T-helper 1 cell treated with Interleukin-12 subunit alpha and Interleukin-12 subunit beta and Interleukin-4 antibody, amounts not matched to agents 30 μg/mL and 1 μg/mL, for 36 hours (primary cell): ENCODE measurements around the gene RBM8A.

Experiments
- H3K27ac Mint-ChIP-seq: one replicate; pipeline ENCODE4 v1.8.0; 2021; ENCODE audit warnings: mild to moderate bottlenecking, mixed read lengths
- H3K27me3 Mint-ChIP-seq: one replicate; pipeline ENCODE4 v1.8.0; 2021; ENCODE audit warnings: low read depth, mixed read lengths
- H3K36me3 Mint-ChIP-seq: one replicate; pipeline ENCODE4 v1.8.0; 2021; ENCODE audit warnings: low read depth, mixed read lengths
- H3K4me1 Mint-ChIP-seq: one replicate; pipeline ENCODE4 v1.8.0; 2021; ENCODE audit warnings: low read depth, mixed read lengths
- H3K4me3 Mint-ChIP-seq: one replicate; pipeline ENCODE4 v1.8.0; 2021; ENCODE audit warnings: mild to moderate bottlenecking, moderate library complexity, mixed read lengths
- H3K9me3 Mint-ChIP-seq: one replicate; pipeline ENCODE4 v1.8.0; 2021; ENCODE audit warnings: mixed read lengths

The RBM8A gene

DNA sequence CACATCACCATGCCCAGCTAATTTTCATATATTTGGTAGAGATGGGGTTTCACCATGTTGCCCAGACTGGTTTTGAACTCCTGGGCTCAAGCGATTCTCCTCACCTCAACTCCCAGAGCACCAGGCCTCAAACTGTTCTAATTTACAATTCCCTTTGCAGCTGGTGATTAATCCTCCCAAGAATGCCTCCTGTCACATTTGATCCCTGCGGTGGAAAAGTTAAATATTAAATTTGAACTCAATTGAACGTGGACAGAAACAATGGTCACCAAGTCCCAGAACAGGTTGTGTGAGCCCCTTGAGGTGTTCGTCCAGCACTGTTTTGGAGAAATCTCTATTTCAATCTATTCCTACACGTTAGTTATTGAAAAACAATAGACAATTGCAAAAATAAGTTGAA, 39.7 kb downstream of the RBM8A start:
- peaks cover 13% of the 10 kb centered on the region for H3K4me1 Mint-ChIP-seq
- H3K4me3 Mint-ChIP-seq, result no peak overlapping the region
- no peak overlapping the region for H3K27ac Mint-ChIP-seq
- H3K9me3 Mint-ChIP-seq, result no peaks in the 10 kb centered on the region
- peaks cover 26% of the 10 kb centered on the region for H3K27me3 Mint-ChIP-seq
- H3K36me3 Mint-ChIP-seq, result no peaks in the 10 kb centered on the region

DNA sequence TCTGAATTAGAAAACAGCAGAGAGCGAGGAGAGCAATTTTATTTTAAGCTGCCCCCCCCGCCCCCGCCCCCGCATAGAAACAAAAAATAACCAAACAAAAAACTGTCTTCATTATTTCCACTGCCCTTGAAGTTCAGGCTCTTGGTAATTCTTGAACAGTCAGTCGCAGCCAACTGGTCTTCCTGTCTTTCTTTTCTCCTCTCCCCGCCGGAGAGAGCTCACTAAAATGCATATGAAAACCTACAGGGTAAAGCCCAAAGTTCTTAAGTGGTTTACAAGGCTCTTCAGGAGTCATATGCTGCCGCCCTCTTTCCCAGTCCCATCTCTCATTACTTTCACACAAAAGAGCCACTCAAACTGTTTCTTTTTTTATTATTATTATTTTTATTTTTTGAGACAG, 40.5 kb downstream of the RBM8A start:
- peaks cover 28% of the 10 kb centered on the region for H3K27me3 Mint-ChIP-seq
- H3K4me3 Mint-ChIP-seq, result peak overlapping the region; percentile 76
- H3K4me1 Mint-ChIP-seq, result peaks cover 12% of the 10 kb centered on the region
- H3K27ac Mint-ChIP-seq, result no peak overlapping the region
- H3K36me3 Mint-ChIP-seq, result no peaks in the 10 kb centered on the region
- H3K9me3 Mint-ChIP-seq, result no peaks in the 10 kb centered on the region

DNA sequence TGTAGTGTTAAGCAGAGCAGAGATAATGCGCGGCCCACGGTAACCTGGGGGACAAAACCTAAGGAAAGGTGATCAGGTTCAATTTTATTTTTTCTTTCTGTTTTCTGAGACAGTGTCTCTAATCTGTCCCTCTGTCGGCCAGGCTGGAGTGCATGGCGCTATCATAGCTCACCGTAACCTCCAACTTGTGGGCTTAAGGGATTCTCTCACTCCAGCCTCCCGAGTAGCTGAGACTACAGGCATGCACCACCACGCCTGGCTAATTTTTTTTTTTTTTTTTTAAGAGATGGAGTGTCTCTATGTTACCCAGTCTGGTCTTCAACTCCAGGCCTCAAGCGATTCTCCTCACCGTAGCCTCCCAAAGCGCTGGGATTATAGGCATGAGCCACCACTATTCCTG, 40.9 kb downstream of the RBM8A start:
- Mint-ChIP-seq H3K27ac (no peak overlapping the region), H3K27me3 (peaks cover 30% of the 10 kb centered on the region), H3K4me3 (peak overlapping the region; percentile 76), H3K36me3 (no peaks in the 10 kb centered on the region), H3K4me1 (peaks cover 12% of the 10 kb centered on the region), H3K9me3 (no peaks in the 10 kb centered on the region)

DNA sequence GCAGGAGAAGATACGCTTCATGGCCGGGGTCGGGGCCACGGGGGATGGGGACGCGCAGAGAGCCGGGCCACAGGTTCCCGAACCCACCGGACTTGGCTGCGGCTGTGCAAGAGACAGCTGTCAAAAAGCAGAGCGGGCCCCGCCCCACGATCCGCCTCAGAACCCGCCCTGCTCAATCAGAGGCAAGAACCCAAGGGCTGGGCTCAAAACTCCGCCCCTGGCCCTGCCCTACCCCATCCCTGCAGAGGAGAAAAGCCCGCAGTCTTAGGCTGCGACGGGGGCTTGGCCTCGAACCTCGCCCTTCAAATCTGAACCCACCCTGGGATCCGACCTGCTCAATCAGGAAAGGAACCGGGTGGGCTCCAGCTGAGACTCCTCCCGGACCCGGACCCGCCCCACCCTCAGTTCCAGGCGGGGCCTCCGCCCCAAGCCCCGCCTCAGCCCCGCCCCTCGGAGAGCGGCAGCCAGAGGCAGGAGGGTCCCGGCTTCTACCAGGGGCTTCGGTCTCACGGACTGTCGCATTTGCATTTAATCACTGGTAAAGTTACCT, 41.5 kb downstream of the RBM8A start, which contains the start of gene ANKRD35:
ANKRD35 (minus strand) TSS at position 129 of the 550 bp plus-strand sequence; CDS start at position 21, 108 bp downstream.
- H3K36me3 Mint-ChIP-seq, result no peaks in the 10 kb centered on the region
- H3K27ac Mint-ChIP-seq, result peak within 1 kb of the TSS; percentile 7
- no peaks in the 10 kb centered on the region for H3K9me3 Mint-ChIP-seq
- peaks cover 12% of the 10 kb centered on the region for H3K4me1 Mint-ChIP-seq
- H3K27me3 Mint-ChIP-seq, result peaks cover 33% of the 10 kb centered on the region
- H3K4me3 Mint-ChIP-seq, result peak within 1 kb of the TSS; percentile 76

DNA sequence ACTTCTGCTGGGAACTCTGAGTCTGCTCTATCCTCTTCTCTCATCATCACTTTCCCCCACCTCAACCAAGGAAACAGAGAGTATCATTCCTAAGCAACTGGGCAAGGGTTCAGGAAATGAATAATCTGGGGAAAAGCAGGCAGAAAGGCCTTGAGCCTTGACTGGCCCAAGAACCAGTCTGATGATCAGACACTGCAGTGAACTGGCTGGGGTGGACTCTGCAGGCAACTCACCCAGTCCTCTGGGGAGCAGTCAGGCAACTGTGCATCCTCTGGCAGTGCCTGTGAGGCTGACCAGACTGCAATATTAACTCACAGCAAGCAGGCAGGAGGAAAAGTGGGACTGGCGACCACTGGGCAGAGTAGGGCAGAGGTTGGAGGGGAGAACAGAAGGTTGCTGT, 42.6 kb downstream of the RBM8A start:
- no peak overlapping the region for H3K27ac Mint-ChIP-seq
- H3K9me3 Mint-ChIP-seq, result no peaks in the 10 kb centered on the region
- H3K4me1 Mint-ChIP-seq, result peaks cover 15% of the 10 kb centered on the region
- H3K36me3 Mint-ChIP-seq, result no peaks in the 10 kb centered on the region
- peak overlapping the region; percentile 76 for H3K4me3 Mint-ChIP-seq
- peaks cover 33% of the 10 kb centered on the region for H3K27me3 Mint-ChIP-seq

DNA sequence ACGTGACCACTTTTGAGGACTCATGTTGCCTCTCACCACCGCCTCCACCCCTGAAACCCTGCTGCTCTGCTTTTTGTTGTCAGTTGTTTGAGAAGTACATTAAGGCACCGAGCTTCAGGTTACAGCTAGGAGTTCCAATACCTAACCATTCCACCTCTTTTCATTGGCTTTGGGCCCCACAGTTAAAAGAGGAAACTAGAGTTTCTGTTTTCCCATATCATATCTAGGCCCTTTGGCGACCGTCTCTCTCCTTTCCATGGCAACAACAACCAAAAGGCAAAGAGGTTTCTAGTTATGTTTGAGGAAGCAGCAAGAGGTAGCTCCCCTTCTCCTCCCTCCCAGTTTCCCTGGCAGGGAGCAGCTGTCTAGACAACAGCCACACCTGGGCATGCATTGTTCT, 47.5 kb downstream of the RBM8A start:
- Mint-ChIP-seq H3K9me3 (no peaks in the 10 kb centered on the region), H3K27ac (no peak overlapping the region), H3K4me1 (peaks cover 5% of the 10 kb centered on the region), H3K27me3 (peaks cover 39% of the 10 kb centered on the region), H3K4me3 (no peak overlapping the region), H3K36me3 (no peaks in the 10 kb centered on the region)

DNA sequence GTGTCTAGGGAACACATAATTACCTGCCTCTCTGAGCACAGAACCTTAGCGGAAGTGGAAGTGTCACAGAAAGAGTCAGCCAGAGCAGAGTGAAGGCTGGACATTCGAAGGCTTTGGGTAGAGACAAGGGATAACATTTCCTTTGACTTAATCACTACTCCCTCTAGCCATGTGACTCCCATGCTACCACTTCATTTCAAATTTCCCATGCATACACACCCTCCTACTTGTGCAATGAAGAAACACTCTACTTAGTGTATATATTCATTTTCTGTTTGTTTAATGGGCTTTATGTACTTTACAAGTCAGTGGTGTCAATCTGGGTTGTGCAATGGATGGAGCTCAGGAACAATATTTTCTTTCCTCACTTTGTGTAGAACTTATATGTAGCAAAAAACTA, 48.6 kb downstream of the RBM8A start:
- H3K27me3 Mint-ChIP-seq, result peaks cover 35% of the 10 kb centered on the region
- no peaks in the 10 kb centered on the region for H3K36me3 Mint-ChIP-seq
- H3K4me3 Mint-ChIP-seq, result no peak overlapping the region
- no peaks in the 10 kb centered on the region for H3K9me3 Mint-ChIP-seq
- H3K27ac Mint-ChIP-seq, result no peak overlapping the region
- H3K4me1 Mint-ChIP-seq, result peaks cover 4% of the 10 kb centered on the region

DNA sequence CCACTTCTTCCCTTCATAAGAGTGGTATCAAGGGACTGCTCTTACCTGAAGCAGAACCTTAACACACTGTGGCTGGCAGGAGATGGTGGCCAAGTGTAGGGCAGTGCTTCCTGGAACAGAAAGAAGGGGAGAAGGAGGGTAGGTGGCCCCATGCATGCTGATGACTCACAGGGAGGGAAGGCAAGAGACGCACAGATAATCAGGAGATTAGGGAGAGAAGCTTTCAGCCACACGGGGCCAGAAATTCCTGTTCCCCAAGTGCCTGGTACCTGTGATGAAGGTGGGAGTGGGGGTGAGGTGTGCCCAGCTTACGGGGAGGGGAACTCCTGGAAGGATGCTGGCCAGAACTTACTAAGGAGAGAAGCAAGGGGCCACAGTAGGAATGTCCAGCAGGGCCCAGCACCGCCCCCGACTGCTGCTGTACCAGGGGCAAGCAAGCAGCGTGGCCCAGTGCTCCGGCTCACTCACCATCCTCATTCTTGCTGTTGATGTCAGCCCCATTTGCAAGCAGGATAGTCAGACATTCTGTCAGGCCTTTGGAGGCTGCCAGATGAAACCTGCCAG, 49.3 kb downstream of the RBM8A start:
- Mint-ChIP-seq H3K36me3 (no peaks in the 10 kb centered on the region), H3K4me3 (no peak overlapping the region), H3K9me3 (no peaks in the 10 kb centered on the region), H3K27ac (peak overlapping the region; percentile 45), H3K4me1 (peaks cover 6% of the 10 kb centered on the region), H3K27me3 (peaks cover 36% of the 10 kb centered on the region)

DNA sequence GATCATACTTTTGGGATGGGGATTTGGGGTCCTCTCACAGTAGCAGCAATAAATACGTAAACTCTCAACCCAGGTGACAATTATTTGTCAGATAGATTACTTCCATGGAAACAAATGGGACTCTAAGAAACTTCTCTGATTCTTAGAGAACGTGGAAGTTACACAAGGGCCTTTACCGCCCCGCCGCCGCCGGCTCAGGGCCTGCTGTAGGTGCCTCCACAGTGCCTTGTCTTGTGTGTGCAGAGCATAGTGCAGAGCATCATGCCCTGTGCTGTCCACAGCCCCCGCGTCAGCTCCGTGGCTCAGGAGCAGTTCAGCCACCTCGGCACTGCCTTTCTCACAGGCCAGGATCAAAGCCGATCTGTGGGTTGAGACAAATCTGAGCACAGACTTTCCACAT, 52.6 kb downstream of the RBM8A start:
- no peak overlapping the region for H3K27ac Mint-ChIP-seq
- H3K36me3 Mint-ChIP-seq, result no peaks in the 10 kb centered on the region
- peaks cover 19% of the 10 kb centered on the region for H3K4me1 Mint-ChIP-seq
- peaks cover 50% of the 10 kb centered on the region for H3K27me3 Mint-ChIP-seq
- no peak overlapping the region for H3K4me3 Mint-ChIP-seq
- H3K9me3 Mint-ChIP-seq, result no peaks in the 10 kb centered on the region

DNA sequence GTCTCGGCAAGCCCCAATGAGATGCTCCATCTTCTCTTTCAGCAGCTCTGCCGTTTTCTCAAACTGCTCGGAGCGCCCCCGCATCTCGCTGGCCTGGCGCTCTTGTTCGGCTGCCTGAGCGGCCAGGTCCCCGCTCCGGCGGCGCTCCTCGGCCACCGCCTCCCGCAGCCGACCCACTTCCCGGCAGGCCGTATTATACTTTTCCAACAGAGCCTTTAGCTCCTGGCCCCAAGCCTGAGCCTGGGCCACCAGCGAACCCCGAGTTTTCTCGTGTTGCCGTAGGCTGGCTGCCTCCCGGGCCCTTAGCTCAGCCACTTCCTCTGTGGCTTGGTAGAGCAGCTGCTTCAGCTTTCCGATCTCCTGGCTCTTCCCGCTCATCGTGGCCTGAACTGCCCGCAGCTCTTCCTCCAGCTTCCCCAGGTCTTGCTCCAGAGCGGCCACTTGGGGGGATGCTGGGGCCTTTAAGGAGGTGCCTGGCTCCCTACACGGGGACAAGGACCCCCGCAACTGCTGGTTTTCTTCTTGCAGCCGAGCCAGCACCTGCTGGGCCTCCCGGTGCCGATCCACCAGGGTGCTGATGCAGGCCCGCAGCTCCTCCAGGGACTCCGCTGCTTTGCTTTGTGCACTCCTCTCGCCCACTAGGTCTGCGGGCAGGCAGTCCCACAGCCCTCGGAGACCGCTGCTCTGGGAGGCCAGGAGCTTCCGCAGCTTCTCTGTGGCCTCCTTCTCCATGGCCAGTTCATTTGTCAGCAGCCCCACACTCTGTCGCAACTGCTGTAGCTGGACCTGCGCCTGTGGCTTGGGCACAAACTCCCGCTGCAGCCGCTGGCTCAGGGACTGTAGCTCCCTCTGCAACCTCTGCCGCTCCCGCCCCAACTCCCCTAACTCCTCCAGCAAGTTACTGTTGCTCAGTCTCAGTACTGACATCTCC, 55.0 kb downstream of the RBM8A start:
- H3K27me3 Mint-ChIP-seq, result peaks cover 55% of the 10 kb centered on the region
- H3K4me3 Mint-ChIP-seq, result peak overlapping the region; percentile 75
- H3K9me3 Mint-ChIP-seq, result no peaks in the 10 kb centered on the region
- H3K27ac Mint-ChIP-seq, result peak overlapping the region; percentile 66
- H3K4me1 Mint-ChIP-seq, result peaks cover 19% of the 10 kb centered on the region
- peaks cover 3% of the 10 kb centered on the region for H3K36me3 Mint-ChIP-seq
